H4 (cell line): Measurements from ENCODE around the gene DNALI1. TPM values are rescaled to one million over a fixed set of nuclear protein-coding genes. Genes with fewer than 3 reads are reported as not detected.
A peak's percentile ranks its signal among the peaks of the same experiment; 100 is the strongest.
"Not testable (repeated sequence)": the region's sequence is repeated elsewhere in the genome, so short reads cannot be mapped to it uniquely, and the experiment has no call there.

ENCODE experiments used
- DNase-seq: peaks from one replicate; pipeline ENCODE4 v3.0.0-alpha.2; 2015; ENCODE audit warnings: low spot score
- total RNA-seq: library from RNA; depleted of rRNA; stranded (reverse); fragments of >200 nt; shearing (Covaris generic); gene quantifications from 2 replicates; pipeline ENCODE4 v1.2.3, GENCODE V29; 2014; rRNA removed

The DNALI1 gene
- total RNA-seq = 0.64 TPM in 1 of 2 replicates, not detected in the other

DNA sequence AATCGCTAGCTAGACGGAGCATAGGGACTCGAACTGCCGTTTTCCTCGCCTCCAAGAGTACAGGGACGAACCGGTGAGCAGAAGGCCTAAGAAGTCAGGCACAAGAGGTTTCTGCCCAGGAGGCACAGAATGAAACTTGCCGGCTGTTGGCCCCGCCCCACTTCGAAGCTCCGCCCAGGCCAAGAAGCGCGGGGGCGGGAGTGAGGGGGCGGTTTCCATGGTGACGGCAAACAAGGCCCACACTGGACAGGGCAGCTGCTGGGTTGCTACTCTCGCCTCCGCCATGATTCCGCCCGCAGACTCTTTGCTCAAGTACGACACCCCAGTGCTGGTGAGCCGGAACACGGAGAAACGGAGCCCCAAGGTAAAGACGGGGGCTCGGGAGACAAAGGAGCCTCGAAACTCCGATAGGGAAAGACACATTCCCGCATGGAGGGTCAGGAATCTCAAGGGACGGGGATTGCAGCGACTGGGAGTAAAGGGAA is at the start of gene DNALI1:
DNALI1 (plus strand) TSS at position 229 of the 485 bp plus-strand sequence; CDS start at position 284, 55 bp downstream.
- DNase-seq = no peak

DNA sequence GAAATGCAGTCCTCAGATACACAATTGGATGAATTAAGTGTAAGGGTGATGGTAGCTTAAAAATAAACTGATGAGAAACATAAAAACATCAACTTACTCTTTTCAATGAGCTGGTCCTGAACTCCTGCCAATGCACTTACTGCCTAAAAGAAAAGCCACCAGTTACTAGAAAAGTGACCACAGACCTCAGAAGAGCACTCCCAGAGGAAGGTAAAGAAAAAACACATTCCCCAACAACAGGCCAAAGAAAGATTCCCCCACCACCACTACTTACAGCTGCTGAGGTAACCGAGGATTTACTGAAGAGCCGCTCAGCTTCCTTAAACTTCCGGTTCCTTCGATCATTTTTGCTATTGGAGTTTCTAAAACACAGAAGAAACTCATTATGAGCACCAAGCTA is 47.6 kb upstream of the DNALI1 start:
- DNase-seq = peak; percentile 55

DNA sequence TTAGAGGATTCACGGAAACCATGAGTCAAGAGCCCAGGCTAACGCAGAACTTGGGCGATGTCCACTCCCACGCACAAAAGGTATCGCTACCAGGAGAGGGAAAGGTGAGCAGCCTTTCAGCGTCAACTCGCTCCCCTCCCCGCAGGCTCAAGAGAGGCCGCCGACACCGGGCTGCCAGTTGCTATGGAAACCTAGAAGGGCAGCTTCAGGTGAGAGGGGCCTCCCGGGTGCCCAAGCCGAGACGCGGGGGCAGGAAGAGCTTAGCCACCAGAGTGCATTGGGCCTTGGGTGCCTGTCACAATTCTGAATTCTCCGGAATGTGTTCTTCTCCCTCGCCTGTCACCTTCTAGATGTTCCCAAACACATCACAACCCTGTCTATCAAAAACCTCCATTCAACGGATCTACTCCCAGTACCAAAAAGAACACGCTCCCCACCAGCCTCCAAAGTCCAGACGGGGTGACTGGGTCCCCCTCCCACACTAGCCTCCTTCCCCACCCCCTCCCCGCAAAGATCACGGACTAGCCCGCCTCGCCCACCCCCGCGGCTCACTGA is 42.9 kb upstream of the DNALI1 start:
- DNase-seq = no peak

DNA sequence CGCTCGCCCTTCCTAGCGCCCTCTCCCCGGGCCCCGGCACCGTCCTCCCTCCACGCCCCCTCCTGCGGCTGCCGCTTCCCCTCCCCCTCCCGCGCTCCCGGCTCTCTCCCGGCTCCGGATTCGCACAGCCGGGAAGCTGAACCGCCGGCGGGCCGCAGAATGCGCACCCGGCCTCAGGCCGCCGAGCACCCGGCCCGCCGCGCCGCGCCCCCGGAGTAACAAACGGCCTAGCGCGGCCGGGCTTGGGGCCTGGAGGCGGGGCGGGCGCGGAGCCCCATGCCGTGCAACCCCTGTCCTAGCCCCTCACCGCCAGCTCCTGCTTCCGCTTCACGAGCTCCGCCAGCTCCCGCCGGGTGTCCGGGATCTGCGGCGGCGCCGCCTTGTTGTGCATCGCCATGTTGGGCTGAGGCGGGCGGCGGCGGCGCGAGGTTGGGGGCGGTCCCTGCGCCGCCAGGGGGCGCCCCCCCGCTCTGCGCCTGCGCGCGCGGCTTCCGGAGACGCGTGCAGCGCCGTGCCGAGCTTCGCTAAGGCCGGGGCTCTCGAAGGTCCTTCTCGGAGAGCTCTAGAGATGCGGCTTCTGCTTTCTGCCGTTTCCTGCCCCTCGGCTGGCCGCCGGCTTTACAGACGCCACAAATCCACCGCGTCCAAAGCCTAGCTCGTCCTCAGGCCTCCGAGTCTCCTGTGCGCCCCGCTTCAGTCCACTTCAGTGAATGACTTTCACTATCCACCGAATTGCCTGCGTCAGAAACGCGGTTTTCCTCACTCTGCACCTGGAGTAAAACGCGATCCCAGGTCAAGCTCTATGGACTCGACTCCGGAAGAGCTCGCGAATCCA is 42.2 kb upstream of the DNALI1 start, which contains the start of gene MEAF6:
MEAF6 (minus strand) TSS at position 417 of the 835 bp plus-strand sequence; CDS start at position 397, 20 bp downstream.
- peak; percentile 54 for DNase-seq

DNA sequence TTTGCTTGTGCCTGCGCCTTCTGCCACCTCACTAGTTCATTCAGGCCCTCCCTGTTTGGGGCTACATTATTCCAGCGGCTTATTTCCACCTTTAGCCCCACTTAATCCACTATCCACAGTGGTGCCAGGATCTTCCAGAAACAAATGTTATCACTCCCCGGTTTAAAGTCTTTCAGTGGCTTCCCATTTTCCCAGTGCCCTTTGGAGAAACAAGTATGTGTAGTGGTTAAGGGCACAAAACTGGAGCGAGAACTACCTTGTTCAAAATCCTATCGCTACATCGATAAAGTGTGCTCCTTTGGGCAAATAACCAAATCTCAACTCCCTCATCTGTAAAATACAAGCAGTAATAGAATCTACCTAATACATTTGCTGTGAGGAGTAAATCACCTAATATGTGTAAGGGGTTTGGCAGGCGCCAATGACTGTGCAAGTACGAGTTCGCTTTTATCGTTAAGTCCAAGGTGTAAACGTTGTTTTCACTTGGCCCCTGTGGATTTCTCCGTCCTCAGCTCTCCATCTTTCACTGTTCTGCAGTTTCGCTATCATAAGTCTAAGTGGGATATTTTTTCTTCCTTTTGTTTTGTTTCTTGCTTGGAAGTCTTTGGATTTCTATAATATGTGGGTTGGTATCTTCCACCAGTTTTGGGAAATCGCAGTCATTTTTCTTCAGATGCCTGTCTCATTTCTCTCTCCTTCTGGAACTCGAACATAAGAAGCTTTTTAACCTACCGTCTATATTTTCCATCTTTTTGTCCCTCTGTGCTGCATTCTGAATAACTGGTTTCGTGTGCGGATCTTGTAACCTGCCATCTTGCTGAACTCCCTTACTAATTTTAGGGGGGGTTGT is 41.3 kb upstream of the DNALI1 start:
- no peak for DNase-seq

DNA sequence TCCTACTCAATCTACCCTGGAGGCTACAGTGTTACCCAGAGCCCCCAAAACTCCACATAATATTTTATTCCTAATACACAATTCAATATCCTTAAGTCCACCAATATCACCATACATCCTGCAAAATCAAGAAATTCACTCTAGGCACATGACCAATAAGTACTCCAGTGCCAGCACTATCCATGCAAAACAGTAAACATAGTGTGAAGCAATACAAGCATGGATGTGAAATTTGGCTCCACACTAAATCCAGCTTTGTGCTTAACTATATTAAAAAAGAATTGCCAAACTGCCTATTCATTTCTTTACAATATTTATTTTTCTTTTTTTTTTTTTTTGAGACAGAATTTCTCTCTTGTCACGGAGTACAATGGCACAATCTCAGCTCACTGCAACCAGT is 39.2 kb upstream of the DNALI1 start:
- DNase-seq = no peak

DNA sequence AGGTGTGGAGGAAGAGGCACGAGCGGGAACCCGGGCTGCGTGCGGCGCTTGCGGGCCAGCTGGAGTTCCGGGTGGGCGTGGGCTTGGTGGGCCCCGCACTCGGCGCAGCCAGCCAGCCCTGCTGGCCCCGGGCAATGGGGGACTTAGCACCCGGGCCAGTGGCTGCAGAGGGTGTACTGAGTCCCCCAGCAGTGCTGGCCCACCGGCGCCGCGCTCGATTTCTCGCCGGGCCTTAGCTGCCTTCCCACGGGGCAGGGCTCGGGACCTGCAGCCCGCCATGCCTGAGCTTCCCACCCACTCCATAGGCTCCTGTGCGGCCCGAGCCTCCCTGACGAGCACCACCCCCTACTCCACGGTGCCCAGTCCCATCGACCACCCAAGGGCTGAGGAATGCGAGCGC is 38.5 kb upstream of the DNALI1 start:
- not testable (repeated sequence) for DNase-seq

DNA sequence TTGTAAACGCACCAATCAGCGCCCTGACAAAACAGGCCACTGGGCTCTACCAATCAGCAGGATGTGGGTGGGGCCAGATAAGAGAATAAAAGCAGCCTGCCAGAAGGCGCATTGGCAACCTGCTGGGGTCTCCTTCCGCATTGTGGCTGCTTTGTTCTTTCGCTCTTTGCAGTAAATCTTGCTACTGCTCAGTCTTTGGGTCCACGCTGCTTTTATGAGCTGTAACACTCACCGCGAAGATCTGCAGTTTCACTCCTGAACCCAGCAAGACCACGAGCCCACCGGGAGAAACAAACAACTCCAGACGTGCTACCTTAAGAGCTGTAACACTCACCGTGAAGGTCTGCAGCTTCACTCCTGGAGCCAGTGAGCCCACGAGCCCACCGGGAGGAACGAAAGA is 37.8 kb upstream of the DNALI1 start:
- DNase-seq = not testable (repeated sequence)

DNA sequence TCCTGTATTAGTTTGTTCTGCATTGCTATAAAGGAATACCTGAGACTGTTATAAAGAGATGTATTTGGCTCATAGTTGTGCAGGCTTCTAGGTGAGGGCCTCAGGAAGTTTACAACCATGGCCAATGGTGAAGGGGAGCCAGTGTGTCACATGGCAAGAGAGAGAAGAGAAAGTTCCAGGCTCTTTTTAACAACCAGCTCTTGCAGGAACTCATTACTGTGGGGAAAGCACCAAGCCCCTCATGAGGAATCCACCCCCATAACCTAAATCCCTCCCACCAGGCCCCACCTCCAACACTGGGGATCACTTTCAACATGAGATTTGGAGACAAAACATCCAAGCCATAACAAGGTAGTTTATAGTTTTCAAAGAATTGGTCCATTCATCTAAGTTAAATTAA is 37.1 kb upstream of the DNALI1 start:
- no peak for DNase-seq

DNA sequence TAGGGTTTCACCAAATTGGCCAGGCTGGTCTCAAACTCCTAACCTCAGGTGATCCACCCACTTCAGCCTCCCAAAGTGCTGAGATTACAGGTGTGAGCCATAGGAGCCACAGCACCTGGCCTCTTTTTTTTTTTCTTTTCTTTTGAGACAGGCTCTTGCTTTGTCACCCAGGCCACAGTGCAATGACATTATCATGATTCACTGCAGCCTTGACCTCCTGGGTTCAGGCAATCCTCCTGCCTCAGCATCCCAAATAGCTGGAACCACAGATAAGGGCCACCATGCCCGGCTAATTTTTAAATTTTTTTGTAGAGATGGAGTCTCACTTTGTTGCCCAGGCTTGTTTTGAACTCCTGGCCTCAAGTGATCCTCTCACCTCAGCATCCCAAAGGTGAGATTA is 26.9 kb upstream of the DNALI1 start:
- not testable (repeated sequence) for DNase-seq

DNA sequence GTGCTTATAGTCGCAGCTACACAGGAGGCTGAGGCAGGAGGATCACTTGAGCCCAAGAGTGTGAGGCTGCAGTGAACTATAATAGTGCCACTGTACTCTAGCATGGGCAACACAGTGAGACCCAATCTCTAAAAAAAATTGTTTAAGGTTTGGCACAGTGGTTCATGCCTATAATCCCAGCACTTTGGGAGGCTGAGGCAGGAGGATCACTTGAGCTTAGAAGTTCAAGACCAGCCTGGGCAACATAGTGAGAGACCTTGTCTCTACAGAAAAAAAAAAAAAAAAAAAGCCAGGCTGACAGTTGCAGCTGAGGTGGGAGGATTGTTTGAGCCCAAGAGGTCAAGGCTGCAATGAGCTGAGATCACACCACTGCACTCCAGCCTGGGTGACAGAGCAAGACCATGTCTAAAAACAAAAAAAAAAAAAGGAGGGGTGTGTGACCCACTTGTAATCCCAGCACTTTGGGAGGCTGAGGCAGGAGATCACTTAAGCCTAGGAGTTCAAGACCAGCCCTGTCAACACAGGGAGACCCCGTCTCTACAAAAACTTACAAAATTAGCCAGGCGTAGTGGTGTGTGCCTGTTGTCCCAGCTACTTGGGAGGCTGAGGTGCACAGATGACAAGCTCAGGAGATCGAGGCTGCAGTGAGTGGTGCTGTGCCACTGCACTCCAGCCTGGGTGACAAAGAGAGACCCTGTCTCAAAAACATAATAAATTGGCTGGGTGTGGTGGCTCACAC is 24.2 kb upstream of the DNALI1 start:
- not testable (repeated sequence) for DNase-seq

DNA sequence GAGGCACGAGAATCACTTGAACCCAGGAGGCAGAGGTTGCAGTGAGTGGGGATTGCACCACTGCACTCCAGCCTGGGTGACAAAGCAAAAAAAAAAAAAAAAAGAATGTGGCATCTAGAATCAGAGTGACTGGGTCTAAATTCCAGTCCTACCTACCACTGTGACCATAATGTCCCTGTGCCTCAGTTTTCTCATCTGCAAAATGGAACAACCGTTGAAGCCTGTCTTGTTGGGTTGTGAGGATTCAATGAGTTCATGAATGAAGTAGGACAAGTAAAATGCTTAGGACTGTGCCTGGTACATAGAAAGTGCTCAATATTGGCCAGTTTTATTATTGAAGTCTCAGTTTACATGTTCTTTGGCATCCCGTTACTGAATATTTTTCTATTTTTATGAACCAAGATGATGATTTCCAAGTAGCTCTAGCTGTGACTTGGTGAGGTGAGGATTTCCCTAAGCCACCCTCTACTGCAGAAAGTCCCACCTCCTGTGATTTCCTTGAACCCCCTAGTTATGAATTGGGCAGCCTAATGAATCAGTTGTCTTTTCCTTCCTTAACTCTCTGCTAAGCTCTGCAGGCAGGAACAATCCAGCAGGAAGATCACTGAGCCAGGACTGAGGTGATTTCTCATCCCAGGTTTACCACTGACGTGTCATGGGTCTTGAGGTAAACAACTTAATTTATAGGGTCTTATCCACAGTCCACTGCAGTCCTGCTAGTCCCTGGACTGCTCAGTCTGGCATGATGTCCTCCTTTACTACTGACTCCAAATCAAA is 23.2 kb upstream of the DNALI1 start:
- no peak for DNase-seq

DNA sequence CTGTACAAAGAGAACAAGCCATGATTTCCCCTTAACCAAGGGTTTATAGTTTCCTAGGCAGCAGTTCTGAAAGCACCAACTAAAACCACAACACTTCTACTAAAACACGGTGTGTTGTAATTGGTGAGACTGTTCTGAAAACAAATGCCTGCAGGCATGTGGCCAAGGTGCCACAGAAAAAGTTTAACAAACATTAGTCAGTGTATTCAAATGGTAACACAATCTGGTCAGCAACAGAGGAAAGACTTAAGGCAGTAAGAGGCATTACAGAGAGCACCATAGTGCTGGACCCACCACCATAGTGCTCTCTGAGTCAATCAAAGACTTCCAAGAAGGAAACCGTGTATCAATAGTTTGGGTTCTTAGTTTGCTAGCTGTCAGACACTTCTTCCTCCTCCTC is 19.4 kb upstream of the DNALI1 start:
- DNase-seq = peak; percentile 69

DNA sequence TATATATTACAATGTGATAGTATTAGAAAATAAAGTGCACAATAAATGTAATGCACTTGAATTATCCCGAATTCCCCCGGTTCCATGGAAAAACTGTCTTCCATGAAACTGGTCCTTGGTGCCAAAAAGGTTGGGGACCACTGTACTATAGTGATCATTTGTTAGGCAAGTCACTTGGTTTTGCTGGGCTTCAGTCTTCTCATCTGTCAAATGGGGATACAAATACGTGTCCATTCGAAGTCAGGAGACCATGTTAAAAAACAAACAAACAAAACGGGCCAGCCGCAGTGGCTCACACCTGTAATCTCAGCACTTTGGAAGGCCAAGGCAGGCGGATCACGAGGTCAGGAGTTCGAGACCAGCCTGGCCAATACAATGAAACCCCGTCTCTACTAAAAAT is 17.6 kb upstream of the DNALI1 start:
- not testable (repeated sequence) for DNase-seq

DNA sequence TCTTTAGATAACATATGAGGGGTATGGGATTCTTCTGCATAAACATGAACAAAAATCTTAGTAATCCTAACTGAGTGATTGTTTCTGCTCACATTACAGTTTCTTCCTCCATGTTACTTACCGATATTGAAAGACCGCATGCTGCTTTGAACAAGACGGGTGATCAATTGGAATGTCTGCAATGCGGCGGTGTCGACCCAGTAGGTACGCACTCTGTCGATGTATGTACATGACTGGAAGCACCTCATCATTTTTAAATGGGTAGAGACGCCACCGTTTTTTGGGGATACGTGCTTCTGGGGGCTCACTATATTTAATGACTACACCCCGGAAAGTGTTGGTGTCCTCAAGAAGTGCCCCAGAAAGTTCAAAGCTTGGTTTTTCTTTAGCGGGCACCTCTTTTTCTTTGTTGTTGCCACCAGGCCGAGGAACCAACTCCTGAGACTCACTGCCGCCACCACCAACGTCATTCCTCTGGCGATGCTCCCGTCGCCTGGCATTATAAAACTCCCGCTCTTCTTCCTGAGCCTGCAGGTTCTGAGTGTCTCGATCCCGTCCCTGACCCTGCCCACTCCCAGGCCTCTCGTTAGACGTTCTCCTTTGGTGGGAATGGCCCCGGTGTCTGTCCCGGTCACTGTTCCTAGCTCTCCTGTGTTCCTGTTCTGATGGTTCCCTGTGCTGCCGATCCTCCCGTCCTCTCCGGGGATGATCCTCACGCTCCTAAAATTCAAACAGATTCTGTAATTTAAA is 16.5 kb upstream of the DNALI1 start:
- DNase-seq = no peak

DNA sequence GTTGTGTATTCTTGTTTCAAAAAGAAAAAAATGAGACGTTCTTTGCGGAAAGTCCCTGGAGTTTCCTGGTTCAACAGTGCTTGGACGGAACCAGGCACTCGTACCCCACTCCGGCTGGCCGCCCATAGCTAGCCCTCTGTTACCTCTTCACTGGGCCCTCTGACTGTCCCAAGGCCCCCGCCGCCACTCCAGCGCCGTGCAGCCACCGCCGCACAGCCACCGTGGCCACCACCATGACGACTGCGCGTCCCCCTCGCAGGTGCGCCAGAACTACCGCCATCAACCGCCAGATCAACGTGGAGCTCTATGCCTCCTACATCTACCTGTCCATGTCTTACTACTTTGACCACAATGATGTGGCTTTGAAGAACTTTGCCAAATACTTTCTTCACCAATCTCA is 12.2 kb upstream of the DNALI1 start:
- DNase-seq = no peak

DNA sequence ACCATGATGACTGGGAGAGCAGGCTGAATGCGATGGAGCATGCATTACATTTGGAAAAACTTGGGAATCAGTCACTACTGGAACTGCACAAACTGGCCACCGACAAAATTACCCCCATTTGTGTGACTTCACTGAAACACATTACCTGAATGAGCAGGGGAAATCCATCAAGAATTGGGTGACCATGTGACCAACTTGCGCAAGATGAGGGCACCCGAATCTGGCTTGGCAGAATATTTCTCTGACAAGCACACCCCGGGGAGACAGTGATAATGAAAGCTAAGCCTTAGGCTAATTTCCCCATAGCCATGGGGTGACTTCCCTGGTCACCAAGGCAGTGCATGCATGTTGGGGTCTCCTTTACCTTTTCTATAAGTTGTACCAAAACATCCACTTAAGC is 11.7 kb upstream of the DNALI1 start:
- DNase-seq = no peak

DNA sequence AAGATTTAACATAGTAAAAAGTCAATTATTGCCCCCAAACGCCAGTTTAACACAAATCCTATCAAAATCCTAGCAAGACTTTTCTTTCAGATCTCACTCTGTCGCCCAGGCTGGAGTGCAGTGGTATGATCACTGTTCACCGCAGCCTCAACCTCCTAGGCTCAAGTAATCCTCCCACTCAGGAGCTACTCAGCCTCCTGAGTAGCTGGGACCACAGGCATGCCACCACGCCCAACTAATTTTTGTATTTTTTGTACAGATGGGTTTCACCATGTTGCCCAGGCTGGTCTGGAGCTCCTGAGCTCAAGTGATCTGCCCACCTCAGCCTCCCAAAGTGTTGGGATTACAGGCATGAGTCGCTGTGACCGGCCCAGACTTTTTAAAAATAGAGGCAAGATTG is 7.4 kb upstream of the DNALI1 start:
- no peak for DNase-seq

DNA sequence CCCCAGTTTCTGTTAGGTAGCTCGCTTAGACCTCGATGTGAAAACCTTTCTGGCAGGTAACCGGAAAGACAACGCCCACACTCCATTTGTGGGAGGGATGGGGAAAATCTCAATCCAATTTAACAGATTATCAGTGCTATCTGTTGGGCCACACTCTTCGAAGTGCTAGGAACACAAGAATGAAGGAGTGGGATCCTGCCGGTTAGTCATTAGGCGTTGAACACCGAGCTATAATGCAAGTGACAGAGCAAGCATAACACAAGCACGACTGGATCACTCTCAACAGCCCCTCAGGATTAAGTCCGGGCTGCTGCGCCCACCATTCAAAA is 3.2 kb upstream of the DNALI1 start:
- no peak for DNase-seq
